ENCODE data around the gene SLC26A11.
"Not testable (repeated sequence)": the region's sequence is repeated elsewhere in the genome, so short reads cannot be mapped to it uniquely, and the experiment has no call there.

The SLC26A11 gene

GRCh38 chr17:80263253-80264204 is 43.3 kb downstream of the SLC26A11 start:
- no peak for DNase-seq

- DNase-seq = no peak
Observed at GRCh38 chr17:80264205-80265075, 44.2 kb downstream of the SLC26A11 start.

GRCh38 chr17:80265205-80266068 is 45.2 kb downstream of the SLC26A11 start:
- no peak for DNase-seq

GRCh38 chr17:80267391-80267790 is 47.2 kb downstream of the SLC26A11 start:
- DNase-seq = no peak

- no peak for DNase-seq
Observed at GRCh38 chr17:80268427-80268826, 48.2 kb downstream of the SLC26A11 start.

- no peak for DNase-seq
Observed at GRCh38 chr17:80269405-80269807, 49.2 kb downstream of the SLC26A11 start.

GRCh38 chr17:80270104-80270503 is 49.9 kb downstream of the SLC26A11 start:
- no peak for DNase-seq

GRCh38 chr17:80270836-80271235 is 50.6 kb downstream of the SLC26A11 start:
- no peak for DNase-seq

- no peak for DNase-seq
Observed at GRCh38 chr17:80272366-80272765, 52.1 kb downstream of the SLC26A11 start.

- DNase-seq = no peak
Observed at GRCh38 chr17:80274331-80274730, 54.1 kb downstream of the SLC26A11 start.

GRCh38 chr17:80274871-80275449 is 54.7 kb downstream of the SLC26A11 start:
- no peak for DNase-seq

GRCh38 chr17:80275857-80276256 is 55.6 kb downstream of the SLC26A11 start:
- not testable (repeated sequence) for DNase-seq

GRCh38 chr17:80277751-80278671 is 57.8 kb downstream of the SLC26A11 start:
- no peak for DNase-seq

- DNase-seq = no peak
Observed at GRCh38 chr17:80279895-80280294, 59.7 kb downstream of the SLC26A11 start.

- no peak for DNase-seq
Observed at GRCh38 chr17:80281516-80281915, 61.3 kb downstream of the SLC26A11 start.

- no peak for DNase-seq
Observed at GRCh38 chr17:80283116-80283852, 63.1 kb downstream of the SLC26A11 start.

GRCh38 chr17:80284631-80285030 is 64.4 kb downstream of the SLC26A11 start:
- no peak for DNase-seq

GRCh38 chr17:80285237-80285920 is 65.2 kb downstream of the SLC26A11 start:
- DNase-seq = no peak

- DNase-seq = no peak
Observed at GRCh38 chr17:80286638-80286960, 66.4 kb downstream of the SLC26A11 start.

GRCh38 chr17:80287038-80287437 is 66.8 kb downstream of the SLC26A11 start:
- DNase-seq = no peak
